ENCODE measurements around the gene JDP2. TPM values are rescaled to one million over a fixed set of nuclear protein-coding genes. Genes with fewer than 3 reads are reported as not detected.

JDP2 gene
- total and polyA plus RNA-seq, 2 of the 4 experiments (the other 2 are of a cell fraction) = 35.7 to 38.4 TPM

DNA sequence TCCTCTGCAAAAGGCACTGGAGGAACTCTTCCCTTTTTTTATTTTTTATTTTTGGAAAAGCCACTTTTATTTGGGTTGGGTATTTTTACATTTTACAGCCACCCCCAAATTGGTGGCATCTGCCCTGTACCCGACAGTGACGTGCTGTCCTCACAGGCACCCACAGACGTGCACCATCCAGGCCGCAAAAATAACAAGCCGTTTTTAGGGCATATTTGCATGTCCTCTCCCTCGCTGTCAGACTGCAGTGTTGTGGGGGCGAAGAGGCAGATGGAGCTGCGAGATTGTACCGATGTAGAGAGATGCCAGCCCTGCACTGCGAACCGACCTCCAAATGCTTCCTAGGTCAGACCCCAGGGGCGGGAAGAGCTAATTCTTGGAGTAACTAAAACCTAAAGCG lies 12.2 kb downstream of the JDP2 start:
- Histone ChIP-seq H3K36me3 (ENCODE audit: control insufficient read depth, insufficient read depth, low read length) (peaks cover 78% of the 10 kb centered on the region), H2BK120ac (ENCODE audit: low read depth, low read length) (no peak overlapping the region), H3K27ac (ENCODE audit: insufficient read depth, low read length) (no peak overlapping the region; the same call in 1 of the 2 replicates), H3K9ac (ENCODE audit: low read depth, low read length) (no peak overlapping the region), H3K4ac (ENCODE audit: low read depth, low read length) (no peak overlapping the region; the same call in 1 of the 2 replicates), H2BK15ac (ENCODE audit: low read depth, low read length) (no peak overlapping the region), H3K4me2 (ENCODE audit: low read depth, low read length) (no peak overlapping the region), H3K14ac (replicated peaks; ENCODE audit: low read depth, low read length) (no peak overlapping the region), H4K20me1 (ENCODE audit: insufficient read depth, low read length) (peaks cover 98% of the 10 kb centered on the region), H4K8ac (ENCODE audit: low read depth in 2 of 2, low read length in 2 of 2) (no peak overlapping the region), H2AK9ac (replicated peaks; ENCODE audit: low read depth, low read length, poor library complexity) (no peak overlapping the region), H3K9me3 (ENCODE audit: control insufficient read depth, insufficient read depth, low read length) (no peaks in the 10 kb centered on the region), H2BK5ac (ENCODE audit: low read depth, low read length, poor library complexity, severe bottlenecking) (no peak overlapping the region), H3K4me1 (ENCODE audit: control insufficient read depth, insufficient read depth, low read length) (peaks cover 24% of the 10 kb centered on the region), H3K56ac (ENCODE audit: extremely low read depth, insufficient read depth, low read length) (no peak overlapping the region), H3K4me3 (ENCODE audit: insufficient read depth, low read depth, low read length) (no peak overlapping the region), H2BK20ac (ENCODE audit: low read depth, low read length) (no peak overlapping the region), H3K18ac (ENCODE audit: low read depth, low read length) (no peak overlapping the region), H2AFZ (replicated peaks; ENCODE audit: low read length, poor library complexity) (no peak overlapping the region), H3K23ac (ENCODE audit: low read depth, low read length) (no peak overlapping the region), H2AK5ac (ENCODE audit: low read depth, low read length) (no peak overlapping the region), H4K91ac (ENCODE audit: insufficient read depth, low read depth, low read length) (no peak overlapping the region), H3K27me3 (ENCODE audit: control insufficient read depth, insufficient read depth, low read length) (no peaks in the 10 kb centered on the region), H3K9me1 (ENCODE audit: insufficient read depth, low read length) (peaks cover 42% of the 10 kb centered on the region), H4K5ac (ENCODE audit: low read depth, low read length) (no peak overlapping the region), H3K79me1 (ENCODE audit: low read depth in 1 of 2, low read length in 2 of 2) (peaks cover 58 to 97% of the 10 kb centered on the region in 2 experiments)
- 88% methylated on average over 6 of the region's 13 CpGs; no CpG with 5 or more reads in 1 of the 2 experiments for WGBS, 2 experiments (ENCODE audit: extremely low coverage in 2 of 2, insufficient read length in 1 of 2)
- TF ChIP-seq NFE2L2 (IDR thresholded peaks at IDR 0.05; ENCODE audit: low read depth, low read length) (no peak), RAD21 (IDR thresholded peaks at IDR 0.05; ENCODE audit: low read length) (no peak), CEBPB (IDR thresholded peaks at IDR 0.05; ENCODE audit: low read depth, low read length) (no peak), POLR2A (IDR thresholded peaks at IDR 0.05; ENCODE audit: low read depth, low read length) (no peak), RFX5 (IDR thresholded peaks at IDR 0.05; ENCODE audit: low read depth, low read length) (no peak), FOS (IDR thresholded peaks at IDR 0.05; ENCODE audit: low read depth, low read length) (no peak), MAZ (IDR thresholded peaks at IDR 0.05; ENCODE audit: borderline replicate concordance, low read depth, low read length) (no peak), BHLHE40 (IDR thresholded peaks at IDR 0.05; ENCODE audit: low read depth, low read length) (no peak), MXI1 (IDR thresholded peaks at IDR 0.05; ENCODE audit: borderline replicate concordance, low read depth, low read length) (no peak), RCOR1 (IDR thresholded peaks at IDR 0.05; ENCODE audit: insufficient replicate concordance, low read length) (no peak), MAFK (IDR thresholded peaks at IDR 0.05; ENCODE audit: low read depth, low read length) (no peak), CHD1 (IDR thresholded peaks at IDR 0.05; ENCODE audit: low read depth, low read length) (no peak), SMC3 (IDR thresholded peaks at IDR 0.05; ENCODE audit: low read depth, low read length) (no peak)
- TF ChIP-seq, protein P1, sequence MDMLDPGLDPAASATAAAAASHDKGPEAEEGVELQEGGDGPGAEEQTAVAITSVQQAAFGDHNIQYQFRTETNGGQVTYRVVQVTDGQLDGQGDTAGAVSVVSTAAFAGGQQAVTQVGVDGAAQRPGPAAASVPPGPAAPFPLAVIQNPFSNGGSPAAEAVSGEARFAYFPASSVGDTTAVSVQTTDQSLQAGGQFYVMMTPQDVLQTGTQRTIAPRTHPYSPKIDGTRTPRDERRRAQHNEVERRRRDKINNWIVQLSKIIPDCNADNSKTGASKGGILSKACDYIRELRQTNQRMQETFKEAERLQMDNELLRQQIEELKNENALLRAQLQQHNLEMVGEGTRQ (IDR thresholded peaks at IDR 0.05; ENCODE audit: low read depth, low read length) = no peak
- TF ChIP-seq, protein P2, sequence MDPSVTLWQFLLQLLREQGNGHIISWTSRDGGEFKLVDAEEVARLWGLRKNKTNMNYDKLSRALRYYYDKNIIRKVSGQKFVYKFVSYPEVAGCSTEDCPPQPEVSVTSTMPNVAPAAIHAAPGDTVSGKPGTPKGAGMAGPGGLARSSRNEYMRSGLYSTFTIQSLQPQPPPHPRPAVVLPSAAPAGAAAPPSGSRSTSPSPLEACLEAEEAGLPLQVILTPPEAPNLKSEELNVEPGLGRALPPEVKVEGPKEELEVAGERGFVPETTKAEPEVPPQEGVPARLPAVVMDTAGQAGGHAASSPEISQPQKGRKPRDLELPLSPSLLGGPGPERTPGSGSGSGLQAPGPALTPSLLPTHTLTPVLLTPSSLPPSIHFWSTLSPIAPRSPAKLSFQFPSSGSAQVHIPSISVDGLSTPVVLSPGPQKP (IDR thresholded peaks at IDR 0.05; ENCODE audit: borderline replicate concordance, low read depth, low read length) = no peak
- TF ChIP-seq, protein P3, sequence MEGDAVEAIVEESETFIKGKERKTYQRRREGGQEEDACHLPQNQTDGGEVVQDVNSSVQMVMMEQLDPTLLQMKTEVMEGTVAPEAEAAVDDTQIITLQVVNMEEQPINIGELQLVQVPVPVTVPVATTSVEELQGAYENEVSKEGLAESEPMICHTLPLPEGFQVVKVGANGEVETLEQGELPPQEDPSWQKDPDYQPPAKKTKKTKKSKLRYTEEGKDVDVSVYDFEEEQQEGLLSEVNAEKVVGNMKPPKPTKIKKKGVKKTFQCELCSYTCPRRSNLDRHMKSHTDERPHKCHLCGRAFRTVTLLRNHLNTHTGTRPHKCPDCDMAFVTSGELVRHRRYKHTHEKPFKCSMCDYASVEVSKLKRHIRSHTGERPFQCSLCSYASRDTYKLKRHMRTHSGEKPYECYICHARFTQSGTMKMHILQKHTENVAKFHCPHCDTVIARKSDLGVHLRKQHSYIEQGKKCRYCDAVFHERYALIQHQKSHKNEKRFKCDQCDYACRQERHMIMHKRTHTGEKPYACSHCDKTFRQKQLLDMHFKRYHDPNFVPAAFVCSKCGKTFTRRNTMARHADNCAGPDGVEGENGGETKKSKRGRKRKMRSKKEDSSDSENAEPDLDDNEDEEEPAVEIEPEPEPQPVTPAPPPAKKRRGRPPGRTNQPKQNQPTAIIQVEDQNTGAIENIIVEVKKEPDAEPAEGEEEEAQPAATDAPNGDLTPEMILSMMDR (conservative IDR thresholded peaks at IDR 0.05; ENCODE audit: low read depth, low read length) = no peak
- DNase-seq = no peak
- POLR2A ChIA-PET (ENCODE audit: unreplicated experiment) = interaction anchor here (1.2 kb wide), 1 partner anchor 10 kb away, joined by 4 read pairs; no protein-coding TSS in a partner anchor
- in situ Hi-C loops (cut with MboI; ENCODE audit: low sequenced_read_pairs) (no loop called here), intact Hi-C loops (cut with micrococcal nuclease) (no loop called here), dilution Hi-C loops (cut with HindIII; ENCODE audit: low sequenced_read_pairs, unreplicated experiment) (no loop called here)
- ATAC-seq (ENCODE audit: low read depth) = no peak
- CTCF ChIA-PET = no interaction called here
- no TSS peak for BruUV-seq (replicated peaks)
